ENCODE measurements around the gene FBXO42. TPM values are rescaled to one million over a fixed set of nuclear protein-coding genes. Genes with fewer than 3 reads are reported as not detected.
"Not testable (repeated sequence)": the region's sequence is repeated elsewhere in the genome, so short reads cannot be mapped to it uniquely, and the experiment has no call there.

FBXO42 gene
- total RNA-seq, 1 experiment from 2014 or later: 19.2 TPM

- H3K27me3 ChIP-seq: no peaks in the 10 kb centered on the region
- H3K36me3 ChIP-seq: no peaks in the 10 kb centered on the region
- no peak for DNase-seq
- no peak overlapping the region for H3K4me3 ChIP-seq
- H3K9me3 ChIP-seq: no peaks in the 10 kb centered on the region
Observed at GRCh38 chr1:16348414-16349182, 3.7 kb downstream of the FBXO42 start.

- not testable (repeated sequence) for H3K36me3 ChIP-seq, H3K27me3 ChIP-seq, H3K9me3 ChIP-seq, H3K4me3 ChIP-seq, DNase-seq
Observed at GRCh38 chr1:16343276-16343675, 9.0 kb downstream of the FBXO42 start.

GRCh38 chr1:16342331-16343062, 9.8 kb downstream of the FBXO42 start:
- no peaks in the 10 kb centered on the region; the same call in none of the 2 replicates for H3K36me3 ChIP-seq
- DNase-seq: no peak

GRCh38 chr1:16340673-16341072, 11.6 kb downstream of the FBXO42 start:
- no peaks in the 10 kb centered on the region; the same call in none of the 2 replicates for H3K36me3 ChIP-seq

More at GRCh38 chr1:16342331-16343062, 9.8 kb downstream of the FBXO42 start:
- no peak overlapping the region for H3K4me3 ChIP-seq
- no peaks in the 10 kb centered on the region for H3K27me3 ChIP-seq
- no peaks in the 10 kb centered on the region for H3K9me3 ChIP-seq

GRCh38 chr1:16338961-16339360, 13.3 kb downstream of the FBXO42 start:
- Histone ChIP-seq H3K27me3 (no peaks in the 10 kb centered on the region), H3K36me3 (no peaks in the 10 kb centered on the region; the same call in none of the 2 replicates), H3K9me3 (no peaks in the 10 kb centered on the region), H3K4me3 (no peak overlapping the region)
- DNase-seq: no peak

More at GRCh38 chr1:16340673-16341072, 11.6 kb downstream of the FBXO42 start:
- Histone ChIP-seq H3K4me3 (no peak overlapping the region), H3K27me3 (no peaks in the 10 kb centered on the region), H3K9me3 (no peaks in the 10 kb centered on the region)
- DNase-seq: no peak

- no peak for DNase-seq
- Histone ChIP-seq H3K9me3 (no peaks in the 10 kb centered on the region), H3K4me3 (no peak overlapping the region), H3K27me3 (no peaks in the 10 kb centered on the region), H3K36me3 (no peaks in the 10 kb centered on the region; the same call in none of the 2 replicates)
Observed at GRCh38 chr1:16334655-16335340, 17.5 kb downstream of the FBXO42 start.

GRCh38 chr1:16326833-16327404, 25.4 kb downstream of the FBXO42 start:
- Histone ChIP-seq H3K4me3 (no peak overlapping the region), H3K27me3 (no peaks in the 10 kb centered on the region), H3K36me3 (0 out of 2 replicates have a peak, but pooled peaks cover 3% of the 10 kb centered on the region), H3K9me3 (no peaks in the 10 kb centered on the region)
- no peak for DNase-seq

- Histone ChIP-seq H3K36me3 (0 out of 2 replicates have a peak, but pooled peaks cover 3% of the 10 kb centered on the region), H3K9me3 (no peaks in the 10 kb centered on the region), H3K4me3 (no peak overlapping the region), H3K27me3 (no peaks in the 10 kb centered on the region)
- peak; percentile 82 for DNase-seq
Observed at GRCh38 chr1:16324456-16324890, 27.8 kb downstream of the FBXO42 start.

- H3K9me3 ChIP-seq: no peaks in the 10 kb centered on the region
- no peak for DNase-seq
- no peaks in the 10 kb centered on the region for H3K27me3 ChIP-seq
- H3K4me3 ChIP-seq: no peak overlapping the region
- H3K36me3 ChIP-seq: no peaks in the 10 kb centered on the region
Observed at GRCh38 chr1:16321176-16321867, 31.0 kb downstream of the FBXO42 start.

- no peaks in the 10 kb centered on the region for H3K9me3 ChIP-seq
- DNase-seq: no peak
- no peak overlapping the region for H3K4me3 ChIP-seq
- H3K36me3 ChIP-seq: peaks cover 14% of the 10 kb centered on the region
- H3K27me3 ChIP-seq: no peaks in the 10 kb centered on the region
Observed at GRCh38 chr1:16318555-16318954, 33.7 kb downstream of the FBXO42 start.

- Histone ChIP-seq H3K4me3 (no peak overlapping the region), H3K36me3 (peaks cover 23% of the 10 kb centered on the region), H3K27me3 (no peaks in the 10 kb centered on the region), H3K9me3 (no peaks in the 10 kb centered on the region)
- no peak for DNase-seq
Observed at GRCh38 chr1:16315437-16315836, 36.8 kb downstream of the FBXO42 start.

- no peak for DNase-seq
- Histone ChIP-seq H3K36me3 (peaks cover 41% of the 10 kb centered on the region), H3K4me3 (no peak overlapping the region), H3K27me3 (no peaks in the 10 kb centered on the region), H3K9me3 (no peaks in the 10 kb centered on the region)
Observed at GRCh38 chr1:16307222-16307621, 45.1 kb downstream of the FBXO42 start.

- Histone ChIP-seq H3K36me3 (peaks cover 34% of the 10 kb centered on the region), H3K27me3 (no peaks in the 10 kb centered on the region), H3K9me3 (no peaks in the 10 kb centered on the region), H3K4me3 (no peak overlapping the region)
- DNase-seq: no peak
Observed at GRCh38 chr1:16302709-16303627, 49.3 kb downstream of the FBXO42 start.

GRCh38 chr1:16300436-16300835, 51.8 kb downstream of the FBXO42 start:
- no peaks in the 10 kb centered on the region for H3K27me3 ChIP-seq
- no peak overlapping the region for H3K4me3 ChIP-seq
- H3K9me3 ChIP-seq: no peaks in the 10 kb centered on the region
- no peak for DNase-seq
- peaks cover 26% of the 10 kb centered on the region for H3K36me3 ChIP-seq

- DNase-seq: no peak
- Histone ChIP-seq H3K4me3 (no peak overlapping the region), H3K9me3 (no peaks in the 10 kb centered on the region), H3K27me3 (no peaks in the 10 kb centered on the region), H3K36me3 (peaks cover 17% of the 10 kb centered on the region)
Observed at GRCh38 chr1:16298653-16299052, 53.6 kb downstream of the FBXO42 start.
